Measurements from ENCODE around the gene KDM1A. TPM values are rescaled to one million over a fixed set of nuclear protein-coding genes. Genes with fewer than 3 reads are reported as not detected.
A peak's percentile ranks its signal among the peaks of the same experiment; 100 is the strongest.

The KDM1A gene
- total RNA-seq, 2 experiments from 2014 or later: 66.5 to 73.2 TPM

DNA sequence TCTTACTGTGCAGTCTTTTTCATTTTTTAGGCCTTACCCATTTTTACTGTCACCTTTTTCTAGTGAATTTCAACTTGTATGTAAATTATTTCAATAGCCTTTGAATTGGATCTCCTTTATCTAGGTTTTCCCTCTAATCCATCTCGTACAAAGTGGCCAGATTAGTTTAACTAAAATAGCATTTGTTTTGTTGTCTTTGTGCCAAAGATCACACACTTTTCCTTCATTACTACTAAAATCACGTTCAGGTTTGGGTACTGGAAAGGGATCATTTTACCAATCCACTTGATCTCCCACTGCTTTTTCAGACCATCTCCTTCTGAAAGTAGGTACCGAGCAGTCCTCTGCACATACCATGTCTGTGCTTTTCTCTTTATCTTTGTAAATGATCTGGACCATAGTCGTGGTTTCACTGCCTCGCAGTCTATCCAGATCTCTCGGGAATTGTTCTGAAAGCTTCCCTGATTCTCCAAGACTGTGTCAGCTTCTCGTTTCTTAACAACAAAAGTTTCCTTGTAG is 20.1 kb downstream of the KDM1A start:
- CTCF ChIA-PET: interaction anchor here (1.0 kb wide), 1 partner anchor 145 kb away, joined by 4 read pairs; no protein-coding TSS in a partner anchor
- intact Hi-C loops (cut with DNase I, micrococcal nuclease): no loop called here
- Mint-ChIP-seq H3K27ac (no peak overlapping the region), H3K27me3 (no peaks in the 10 kb centered on the region), H3K9me3 (ENCODE audit: low read depth) (no peaks in the 10 kb centered on the region), H3K4me3 (no peak overlapping the region), H3K36me3 (ENCODE audit: low read depth) (peaks cover 1% of the 10 kb centered on the region), H3K4me1 (peaks cover 33% of the 10 kb centered on the region)
- DNase-seq (no peak), ATAC-seq (no peak)
- POLR2A ChIA-PET: no interaction called here

DNA sequence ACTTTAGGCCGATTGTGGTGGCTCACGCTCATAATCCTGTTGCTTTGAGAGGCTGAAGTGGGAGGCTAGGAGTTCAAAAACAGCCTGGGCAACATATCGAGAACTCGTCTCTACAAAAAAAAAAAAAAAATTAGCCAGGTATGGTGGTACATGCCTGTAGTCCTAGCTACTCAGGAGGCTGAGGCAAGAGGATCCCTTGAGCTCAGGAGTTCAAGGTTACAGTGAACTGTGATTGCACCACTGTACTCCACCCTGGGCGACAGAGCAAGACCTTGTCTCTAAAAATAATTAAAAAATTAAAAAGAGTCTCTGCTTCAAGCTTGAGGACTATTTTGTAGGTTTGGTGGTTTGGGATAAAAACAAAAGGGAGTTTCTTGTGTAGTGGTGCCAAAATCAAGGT is 21.2 kb downstream of the KDM1A start:
- DNase-seq (no peak), ATAC-seq (no peak)
- no peaks in the 10 kb centered on the region for H3K27me3 Mint-ChIP-seq
- peaks cover 1% of the 10 kb centered on the region for H3K36me3 Mint-ChIP-seq (ENCODE audit: low read depth)
- POLR2A ChIA-PET: interaction anchor here (0.7 kb wide), 1 partner anchor 1697 kb away, joined by 3 read pairs; no protein-coding TSS in a partner anchor
- CTCF ChIA-PET: interaction anchor here (1.0 kb wide), 1 partner anchor 144 kb away, joined by 4 read pairs; no protein-coding TSS in a partner anchor
- H3K9me3 Mint-ChIP-seq (ENCODE audit: low read depth): no peaks in the 10 kb centered on the region
- intact Hi-C loops (cut with DNase I, micrococcal nuclease): no loop called here
- peak overlapping the region; percentile 47 for H3K27ac Mint-ChIP-seq
- peaks cover 34% of the 10 kb centered on the region for H3K4me1 Mint-ChIP-seq
- no peak overlapping the region for H3K4me3 Mint-ChIP-seq

DNA sequence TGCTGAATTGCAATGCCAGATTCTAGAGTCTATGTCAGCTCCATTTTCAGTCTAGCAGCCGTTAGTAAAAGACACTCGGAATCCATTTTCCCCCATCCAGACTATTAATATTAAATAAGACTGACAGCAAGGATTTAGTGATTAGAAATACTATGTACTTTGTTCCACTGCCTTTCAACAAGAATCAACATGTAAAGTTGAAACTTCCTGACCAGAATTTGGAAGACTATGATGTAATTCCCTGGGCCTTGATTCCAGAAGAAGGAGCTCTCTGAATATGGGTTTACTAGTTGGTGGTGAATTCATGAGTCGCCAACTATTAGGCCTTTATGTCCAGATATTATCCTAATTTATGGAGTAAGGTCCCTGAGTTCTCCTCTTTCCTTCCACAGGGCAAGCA is 24.8 kb downstream of the KDM1A start:
- no peak overlapping the region for H3K4me3 Mint-ChIP-seq
- H3K9me3 Mint-ChIP-seq (ENCODE audit: low read depth): no peaks in the 10 kb centered on the region
- H3K27ac Mint-ChIP-seq: no peak overlapping the region
- H3K4me1 Mint-ChIP-seq: peaks cover 33% of the 10 kb centered on the region
- H3K36me3 Mint-ChIP-seq (ENCODE audit: low read depth): peaks cover 1% of the 10 kb centered on the region
- no peak for DNase-seq
- CTCF ChIA-PET: interaction anchor here (1.3 kb wide), 2 partner anchors 8 to 12 kb away, joined by 3 read pairs; no protein-coding TSS in a partner anchor
- no peaks in the 10 kb centered on the region for H3K27me3 Mint-ChIP-seq
- POLR2A ChIA-PET: interaction anchor here (0.6 kb wide), 1 partner anchor 555 kb away, joined by 4 read pairs; no protein-coding TSS in a partner anchor
- ATAC-seq: no peak
- intact Hi-C loops (cut with DNase I, micrococcal nuclease): no loop called here

DNA sequence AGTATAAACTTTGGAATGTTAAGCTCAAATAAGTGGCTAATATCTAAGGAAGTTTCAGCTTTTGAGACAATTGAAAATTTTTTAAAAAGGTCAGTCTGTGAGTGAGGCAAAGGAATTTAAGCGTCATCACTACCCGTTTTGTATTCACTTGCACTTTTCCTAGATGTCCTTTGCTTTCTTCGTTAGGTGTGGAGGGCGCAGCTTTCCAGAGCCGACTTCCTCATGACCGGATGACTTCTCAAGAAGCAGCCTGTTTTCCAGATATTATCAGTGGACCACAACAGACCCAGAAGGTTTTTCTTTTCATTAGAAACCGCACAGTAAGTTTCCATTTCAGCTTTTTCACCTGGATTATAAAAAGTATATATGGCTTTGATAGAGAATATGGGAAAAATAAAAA is 30.9 kb downstream of the KDM1A start:
- no peak overlapping the region for H3K4me3 Mint-ChIP-seq
- no peak for DNase-seq
- peaks cover 16% of the 10 kb centered on the region for H3K4me1 Mint-ChIP-seq
- intact Hi-C loops (cut with DNase I, micrococcal nuclease): no loop called here
- no peak for ATAC-seq
- peaks cover 12% of the 10 kb centered on the region for H3K36me3 Mint-ChIP-seq (ENCODE audit: low read depth)
- H3K27me3 Mint-ChIP-seq: no peaks in the 10 kb centered on the region
- no peaks in the 10 kb centered on the region for H3K9me3 Mint-ChIP-seq (ENCODE audit: low read depth)
- ChIA-PET POLR2A (no interaction called here), CTCF (no interaction called here)
- no peak overlapping the region for H3K27ac Mint-ChIP-seq

DNA sequence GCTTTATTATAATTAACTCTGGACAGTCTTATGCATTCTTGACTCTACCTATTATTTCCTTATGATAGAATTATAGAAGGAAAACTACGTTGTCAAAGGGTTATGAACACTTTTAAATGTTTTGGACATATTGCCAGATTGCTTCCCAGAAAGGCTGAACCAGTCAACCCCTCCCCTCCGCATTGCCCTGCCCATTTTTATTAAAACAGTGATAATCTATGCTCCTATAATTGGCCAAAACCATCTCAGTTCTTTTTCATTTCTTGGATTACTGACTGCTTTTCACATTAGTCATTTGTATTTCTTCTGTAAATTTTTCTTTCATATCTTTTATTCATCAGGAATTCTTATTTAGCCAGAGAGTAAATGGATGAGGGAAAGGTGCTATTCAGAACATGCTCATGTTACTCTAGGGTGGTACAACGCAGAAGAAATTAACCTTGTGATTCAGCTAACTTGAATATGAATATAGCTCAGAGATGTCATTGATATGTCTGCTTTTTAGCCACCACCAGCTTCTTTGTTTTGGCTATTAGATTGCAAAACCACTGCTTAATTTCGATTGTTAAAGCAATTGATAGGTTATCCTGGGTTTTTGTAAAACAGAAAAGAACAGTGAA is 32.1 kb downstream of the KDM1A start:
- DNase-seq (no peak), ATAC-seq (no peak)
- peaks cover 4% of the 10 kb centered on the region for H3K4me1 Mint-ChIP-seq
- H3K27ac Mint-ChIP-seq: no peak overlapping the region
- CTCF ChIA-PET: no interaction called here
- intact Hi-C loops (cut with DNase I, micrococcal nuclease): no loop called here
- no peaks in the 10 kb centered on the region for H3K27me3 Mint-ChIP-seq
- H3K9me3 Mint-ChIP-seq (ENCODE audit: low read depth): no peaks in the 10 kb centered on the region
- no peak overlapping the region for H3K4me3 Mint-ChIP-seq
- H3K36me3 Mint-ChIP-seq (ENCODE audit: low read depth): peaks cover 16% of the 10 kb centered on the region
- POLR2A ChIA-PET: no interaction called here

DNA sequence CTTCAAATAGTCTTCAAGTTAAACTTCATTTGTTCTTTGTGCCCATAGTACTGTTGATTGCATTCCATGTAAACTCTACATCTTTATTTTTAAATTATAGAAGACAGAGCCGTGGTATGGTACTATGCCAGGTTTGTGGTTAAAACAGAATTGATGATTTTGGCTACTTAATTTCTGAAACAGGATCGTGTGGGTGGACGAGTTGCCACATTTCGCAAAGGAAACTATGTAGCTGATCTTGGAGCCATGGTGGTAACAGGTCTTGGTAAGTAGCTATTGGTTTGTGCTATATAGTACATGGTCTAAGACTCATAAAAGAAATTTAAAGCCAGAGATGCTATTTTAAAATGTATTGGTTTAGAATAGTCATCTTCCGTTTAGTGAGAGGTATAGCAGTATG is 38.0 kb downstream of the KDM1A start:
- peak; percentile 33 for ATAC-seq
- CTCF ChIA-PET: interaction anchor here (1.2 to 2.4 kb wide), 2 partner anchors 127 to 1259 kb away, joined by 3 to 15 read pairs; no protein-coding TSS in a partner anchor
- H3K4me1 Mint-ChIP-seq: no peaks in the 10 kb centered on the region
- H3K9me3 Mint-ChIP-seq (ENCODE audit: low read depth): no peaks in the 10 kb centered on the region
- intact Hi-C loops (cut with DNase I, micrococcal nuclease): no loop called here
- no peak overlapping the region for H3K27ac Mint-ChIP-seq
- POLR2A ChIA-PET: no interaction called here
- DNase-seq: no peak
- peaks cover 38% of the 10 kb centered on the region for H3K36me3 Mint-ChIP-seq (ENCODE audit: low read depth)
- no peak overlapping the region for H3K4me3 Mint-ChIP-seq
- no peaks in the 10 kb centered on the region for H3K27me3 Mint-ChIP-seq

DNA sequence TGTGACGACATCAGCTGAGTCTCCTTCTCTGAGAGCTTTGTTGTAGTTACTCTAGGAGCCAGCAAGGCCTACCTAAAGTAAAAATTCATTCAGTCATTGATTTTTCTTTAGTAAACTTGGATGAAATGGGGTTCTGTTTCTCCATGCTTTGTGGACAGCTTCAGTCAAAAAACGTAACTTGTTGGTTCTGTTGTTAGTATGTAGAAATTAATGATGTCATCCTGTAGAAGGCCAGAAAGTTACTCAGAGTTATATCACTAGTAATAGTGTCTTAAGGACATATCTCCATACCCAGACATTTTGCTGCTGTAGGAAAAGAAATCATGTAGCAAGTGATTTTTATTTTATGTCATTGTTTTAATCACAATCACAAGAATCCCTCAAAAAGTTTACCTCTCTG is 43.0 kb downstream of the KDM1A start:
- ATAC-seq: no peak
- CTCF ChIA-PET: interaction anchor here (0.7 to 1.4 kb wide), 4 partner anchors 10 to 37 kb away, joined by 3 to 5 read pairs (median 4); no protein-coding TSS in a partner anchor
- H3K36me3 Mint-ChIP-seq (ENCODE audit: low read depth): peaks cover 30% of the 10 kb centered on the region

DNA sequence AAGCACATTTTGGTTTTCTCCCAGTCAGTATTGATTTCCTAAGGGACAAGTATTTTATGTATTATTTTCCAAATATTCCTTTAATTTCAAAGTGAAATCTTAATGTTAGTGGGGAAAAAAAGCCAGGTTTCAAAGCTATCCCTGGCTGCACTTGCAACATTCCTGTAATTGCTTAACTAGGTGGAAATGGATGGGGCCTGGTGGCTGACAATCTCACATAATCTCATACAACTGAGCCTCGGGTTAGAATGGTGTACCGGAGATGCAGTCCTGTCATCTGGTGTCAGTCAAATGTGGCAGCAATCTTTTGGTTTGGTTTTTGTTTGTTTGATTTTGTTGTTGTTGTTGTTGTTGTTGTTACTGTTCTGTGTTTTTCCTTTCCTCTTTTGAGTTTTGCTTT is 46.1 kb downstream of the KDM1A start:
- intact Hi-C loops (cut with DNase I, micrococcal nuclease): no loop called here
- no peaks in the 10 kb centered on the region for H3K9me3 Mint-ChIP-seq (ENCODE audit: low read depth)
- ChIA-PET CTCF (interaction anchor here (0.9 to 1.0 kb wide), 2 partner anchors 19 to 22 kb away, joined by 3 read pairs; no protein-coding TSS in a partner anchor), POLR2A (no interaction called here)
- peaks cover 33% of the 10 kb centered on the region for H3K36me3 Mint-ChIP-seq (ENCODE audit: low read depth)
- H3K4me1 Mint-ChIP-seq: peaks cover 4% of the 10 kb centered on the region
- ATAC-seq (no peak), DNase-seq (no peak)
- H3K27me3 Mint-ChIP-seq: no peaks in the 10 kb centered on the region
- H3K4me3 Mint-ChIP-seq: no peak overlapping the region
- H3K27ac Mint-ChIP-seq: no peak overlapping the region

More for the DNA sequence above, 43.0 kb downstream of the KDM1A start:
- no peak for DNase-seq
- Mint-ChIP-seq H3K4me1 (peaks cover 4% of the 10 kb centered on the region), H3K27ac (no peak overlapping the region), H3K9me3 (ENCODE audit: low read depth) (no peaks in the 10 kb centered on the region), H3K4me3 (no peak overlapping the region), H3K27me3 (no peaks in the 10 kb centered on the region)
- intact Hi-C loops (cut with DNase I, micrococcal nuclease): no loop called here
- POLR2A ChIA-PET: interaction anchor here (0.6 kb wide), 1 partner anchor 9 kb away, joined by 4 read pairs; no protein-coding TSS in a partner anchor

DNA sequence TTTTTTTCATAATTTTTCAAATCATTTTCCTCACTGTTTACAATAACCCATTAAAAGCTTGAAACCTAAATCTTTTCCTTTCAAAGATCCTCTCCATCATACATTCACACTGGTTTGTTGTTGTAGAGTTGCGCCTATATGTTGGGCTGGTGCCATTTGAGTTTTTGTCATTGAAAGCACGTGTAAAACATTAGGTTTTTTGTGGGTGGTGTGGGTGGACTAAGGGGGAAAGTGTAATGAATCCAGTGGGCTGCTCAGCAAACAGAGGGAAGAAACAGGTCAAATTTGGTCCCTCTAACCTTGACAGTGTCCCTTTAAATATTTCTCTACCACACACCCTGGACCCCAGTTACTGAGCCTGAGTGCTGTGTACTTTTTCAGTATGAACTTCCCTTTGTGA is 46.8 kb downstream of the KDM1A start:
- Mint-ChIP-seq H3K27me3 (no peaks in the 10 kb centered on the region), H3K27ac (no peak overlapping the region), H3K36me3 (ENCODE audit: low read depth) (peaks cover 33% of the 10 kb centered on the region), H3K4me3 (no peak overlapping the region), H3K4me1 (peaks cover 4% of the 10 kb centered on the region), H3K9me3 (ENCODE audit: low read depth) (no peaks in the 10 kb centered on the region)
- ATAC-seq (no peak), DNase-seq (no peak)
- intact Hi-C loops (cut with DNase I, micrococcal nuclease): no loop called here
- POLR2A ChIA-PET: interaction anchor here (1.0 kb wide), 1 partner anchor 18 kb away, joined by 3 read pairs; no protein-coding TSS in a partner anchor
- CTCF ChIA-PET: interaction anchor here (0.6 to 1.2 kb wide), 4 partner anchors 19 to 120 kb away, joined by 3 to 7 read pairs (median 3); no protein-coding TSS in a partner anchor

DNA sequence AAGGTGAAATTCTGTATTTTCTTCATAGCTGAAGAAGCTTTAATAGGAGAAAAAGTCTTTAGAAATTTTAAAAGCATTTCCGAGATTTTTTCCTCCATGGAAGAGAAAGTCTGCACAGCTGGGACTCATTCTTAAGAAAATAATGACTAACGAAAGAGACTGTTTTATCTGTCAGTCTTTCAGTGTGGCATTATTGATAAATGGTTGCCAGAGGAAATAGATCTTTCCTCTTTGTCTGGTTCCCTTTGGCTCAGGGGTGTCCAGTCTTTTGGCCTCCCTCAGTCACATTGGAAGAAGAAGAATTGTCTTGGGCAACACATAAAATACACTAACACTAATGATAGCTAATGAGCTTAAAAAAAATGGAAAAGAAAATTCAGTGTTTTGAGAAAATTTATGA is 49.9 kb downstream of the KDM1A start:
- DNase-seq: no peak
- POLR2A ChIA-PET: no interaction called here
- Mint-ChIP-seq H3K9me3 (ENCODE audit: low read depth) (no peaks in the 10 kb centered on the region), H3K27me3 (no peaks in the 10 kb centered on the region), H3K4me3 (no peak overlapping the region), H3K27ac (no peak overlapping the region), H3K36me3 (ENCODE audit: low read depth) (peaks cover 44% of the 10 kb centered on the region), H3K4me1 (peaks cover 4% of the 10 kb centered on the region)
- intact Hi-C loops (cut with DNase I, micrococcal nuclease): no loop called here
- CTCF ChIA-PET: no interaction called here
- no peak for ATAC-seq

DNA sequence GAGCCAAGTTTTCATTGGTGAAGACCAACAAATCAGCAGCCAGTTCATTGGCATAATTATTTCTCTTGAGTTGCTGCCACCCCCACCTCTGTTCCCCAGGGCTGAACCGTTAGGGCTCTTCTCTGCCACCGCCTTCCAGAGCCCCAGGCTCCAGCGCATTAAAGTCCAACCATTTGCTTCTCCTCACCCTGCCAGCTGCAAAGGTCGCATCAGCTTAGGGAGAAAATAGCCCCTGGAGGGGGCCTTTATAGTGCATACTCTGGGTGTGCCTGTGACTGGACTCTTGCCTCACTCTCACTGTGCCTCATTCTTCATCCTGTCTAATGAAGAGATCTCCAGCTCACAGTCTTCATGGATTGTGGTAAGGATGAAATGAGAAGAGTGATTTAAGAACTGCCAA is 50.4 kb downstream of the KDM1A start:
- DNase-seq (no peak), ATAC-seq (no peak)
- CTCF ChIA-PET: no interaction called here
- H3K36me3 Mint-ChIP-seq (ENCODE audit: low read depth): peaks cover 46% of the 10 kb centered on the region
- H3K4me1 Mint-ChIP-seq: peaks cover 4% of the 10 kb centered on the region
- POLR2A ChIA-PET: no interaction called here
- H3K27ac Mint-ChIP-seq: no peak overlapping the region
- no peaks in the 10 kb centered on the region for H3K9me3 Mint-ChIP-seq (ENCODE audit: low read depth)
- intact Hi-C loops (cut with DNase I, micrococcal nuclease): no loop called here
- H3K4me3 Mint-ChIP-seq: no peak overlapping the region
- no peaks in the 10 kb centered on the region for H3K27me3 Mint-ChIP-seq

DNA sequence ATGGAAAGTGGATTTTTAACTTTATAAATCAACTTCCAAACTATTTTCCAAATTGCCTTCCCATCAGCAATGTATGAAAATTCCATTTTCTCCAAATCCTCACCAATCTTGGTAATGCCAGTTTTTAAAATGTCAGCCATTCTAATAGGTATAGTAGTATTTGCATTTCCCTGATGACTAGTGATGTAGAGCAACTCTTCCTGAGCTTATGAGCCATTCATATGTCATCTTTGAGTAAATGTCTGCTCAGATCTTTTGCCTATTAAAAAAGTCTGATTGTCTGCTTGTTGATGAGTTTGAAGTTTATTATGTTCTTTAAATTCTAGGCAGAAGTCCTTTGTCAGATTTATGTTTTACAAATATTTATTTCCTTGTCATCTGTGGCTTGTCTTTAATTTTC is 54.7 kb downstream of the KDM1A start:
- H3K36me3 Mint-ChIP-seq (ENCODE audit: low read depth): peaks cover 39% of the 10 kb centered on the region
- CTCF ChIA-PET: no interaction called here

More for the DNA sequence above, 54.7 kb downstream of the KDM1A start:
- no peaks in the 10 kb centered on the region for H3K27me3 Mint-ChIP-seq
- no peak overlapping the region for H3K4me3 Mint-ChIP-seq
- ATAC-seq (no peak), DNase-seq (no peak)
- no peak overlapping the region for H3K27ac Mint-ChIP-seq
- no peaks in the 10 kb centered on the region for H3K9me3 Mint-ChIP-seq (ENCODE audit: low read depth)
- intact Hi-C loops (cut with DNase I, micrococcal nuclease): no loop called here
- H3K4me1 Mint-ChIP-seq: no peaks in the 10 kb centered on the region
- POLR2A ChIA-PET: no interaction called here
